Epithelial cell of esophagus (primary cell): ENCODE data around the gene AGPAT2.
A peak's percentile ranks its signal among the peaks of the same experiment; 100 is the strongest.

Source experiments
- DNase-seq: peaks from one replicate; pipeline ENCODE4 v3.0.0; 2010; ENCODE audit warnings: low read depth
- H3K4me3 ChIP-seq: 2 replicates; pipeline ENCODE4 v1.5.1; 2011; ENCODE audit warnings: mild to moderate bottlenecking, low read length, control low read depth
- CTCF ChIP-seq: IDR thresholded peaks from 2 replicates; pipeline ENCODE4 v1.5.1; 2011; ENCODE audit warnings: low read depth, mild to moderate bottlenecking, low read length, control low read depth, inconsistent platforms; ENCODE audit not compliant: insufficient read depth; ENCODE audit errors: missing control alignments

Gene AGPAT2

GRCh38 chr9:136723989-136724388, 36.7 kb upstream of the AGPAT2 start:
- no peak for TF ChIP-seq CTCF
- no peak for DNase-seq
- H3K4me3 ChIP-seq: no peak overlapping the region

- no peak overlapping the region for H3K4me3 ChIP-seq
- TF ChIP-seq CTCF: no peak
- no peak for DNase-seq
Measured at GRCh38 chr9:136723362-136723976, 36.2 kb upstream of the AGPAT2 start.

GRCh38 chr9:136722969-136723356, 35.7 kb upstream of the AGPAT2 start:
- no peak for DNase-seq
- TF ChIP-seq CTCF: no peak
- H3K4me3 ChIP-seq: no peak overlapping the region

- no peak for DNase-seq
- TF ChIP-seq CTCF: no peak
- H3K4me3 ChIP-seq: no peak overlapping the region
Measured at GRCh38 chr9:136722093-136722968, 35.1 kb upstream of the AGPAT2 start.

GRCh38 chr9:136721339-136722092, 34.3 kb upstream of the AGPAT2 start:
- H3K4me3 ChIP-seq: no peak overlapping the region

GRCh38 chr9:136720898-136721338, 33.7 kb upstream of the AGPAT2 start:
- no peak overlapping the region for H3K4me3 ChIP-seq
- no peak for TF ChIP-seq CTCF
- no peak for DNase-seq

More at GRCh38 chr9:136721339-136722092, 34.3 kb upstream of the AGPAT2 start:
- DNase-seq: peak; percentile 95
- TF ChIP-seq CTCF: no peak
